GM10266 (cell line): ENCODE measurements around the gene NELFA.

Experiments
- DNase-seq: peaks from one replicate; pipeline ENCODE4 v3.0.0; 2012; ENCODE audit errors: extremely low spot score
- CTCF ChIP-seq: IDR thresholded peaks from 2 replicates; pipeline ENCODE4 v1.5.1; 2012; ENCODE audit warnings: mild to moderate bottlenecking, low read depth; ENCODE audit not compliant: control insufficient read depth, insufficient read depth; ENCODE audit errors: missing control alignments

The NELFA gene

GRCh38 chr4:2047781-2048581 is 39.2 kb upstream of the NELFA start:
- no peak for TF ChIP-seq CTCF
- no peak for DNase-seq

GRCh38 chr4:2047031-2047660 is 38.4 kb upstream of the NELFA start:
- DNase-seq: no peak
- no peak for TF ChIP-seq CTCF

GRCh38 chr4:2046031-2046961 is 37.5 kb upstream of the NELFA start:
- TF ChIP-seq CTCF: no peak
- DNase-seq: no peak

GRCh38 chr4:2045518-2045951 is 36.8 kb upstream of the NELFA start:
- TF ChIP-seq CTCF: no peak
- no peak for DNase-seq

GRCh38 chr4:2044542-2045517 is 36.1 kb upstream of the NELFA start:
- DNase-seq: no peak
- no peak for TF ChIP-seq CTCF

GRCh38 chr4:2044119-2044485 is 35.3 kb upstream of the NELFA start:
- TF ChIP-seq CTCF: no peak
- DNase-seq: no peak
